ENCODE data around the gene RNF212B. TPM values are rescaled to one million over a fixed set of nuclear protein-coding genes. Genes with fewer than 3 reads are reported as not detected.

The RNF212B gene
- total RNA-seq, 1 donor from 2014 or later = 0.20 TPM

GRCh38 chr14:23296012-23296777 lies 58.5 kb downstream of the RNF212B start:
- DNase-seq (ENCODE audit: low spot score) = no peak

DNA sequence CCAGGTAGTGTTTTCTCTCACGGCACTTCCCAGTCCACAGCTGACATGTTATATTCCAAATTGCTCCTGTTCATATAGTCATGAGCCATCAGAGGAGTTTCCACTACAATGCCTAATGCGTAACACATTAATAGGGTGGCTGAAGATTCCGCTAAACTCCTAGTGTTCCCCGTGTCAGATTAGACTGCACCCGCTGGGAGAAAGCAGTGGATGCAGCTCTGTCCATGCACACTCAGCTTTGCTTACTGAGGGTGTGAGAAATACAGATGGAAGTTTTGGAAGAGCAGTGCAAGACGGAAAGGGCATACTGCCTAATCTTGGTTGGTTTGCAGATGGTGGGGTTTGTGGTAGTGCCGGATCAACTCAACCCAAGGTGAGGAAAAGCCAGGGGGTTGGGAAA lies 59.4 kb downstream of the RNF212B start:
- no peak for DNase-seq (ENCODE audit: low spot score)

GRCh38 chr14:23297611-23298277 lies 60.0 kb downstream of the RNF212B start:
- no peak for DNase-seq (ENCODE audit: low spot score)

DNA sequence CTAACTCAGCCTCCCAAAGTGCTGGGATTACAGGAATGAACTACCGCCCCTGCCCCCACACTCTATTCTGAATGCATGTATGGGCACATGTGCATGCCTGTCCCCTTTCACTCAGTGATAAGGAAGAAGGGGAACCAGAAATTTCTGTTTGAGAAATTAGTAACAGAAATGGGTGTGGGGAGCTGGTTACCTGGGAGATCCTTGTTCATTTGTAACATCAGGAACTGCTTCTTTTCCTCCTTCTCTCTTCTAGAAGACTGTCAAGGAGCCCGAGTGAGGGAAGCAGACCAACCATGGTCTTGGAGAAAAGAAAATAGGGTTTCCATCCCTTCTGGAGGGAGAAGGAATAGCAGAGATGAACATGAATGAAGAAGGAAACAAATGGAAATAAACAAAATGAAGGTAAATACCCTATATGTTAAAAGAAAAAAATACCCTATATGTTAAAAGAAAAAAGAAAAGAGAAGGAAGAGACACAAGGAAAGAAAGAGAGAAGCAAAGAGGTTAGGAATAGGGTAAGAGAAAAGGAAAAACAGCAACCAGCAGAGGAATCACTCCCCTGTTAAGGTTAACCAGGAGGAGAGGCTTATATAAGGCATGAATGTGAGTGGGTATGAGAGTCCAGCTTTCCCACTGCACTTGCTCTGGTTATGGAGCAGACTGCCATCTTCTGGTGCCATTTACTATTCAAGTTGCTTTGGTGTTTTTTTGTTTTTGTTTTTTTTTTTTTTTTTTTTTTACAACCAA lies 61.6 kb downstream of the RNF212B start:
- peak; percentile 37 for DNase-seq (ENCODE audit: low spot score)

DNA sequence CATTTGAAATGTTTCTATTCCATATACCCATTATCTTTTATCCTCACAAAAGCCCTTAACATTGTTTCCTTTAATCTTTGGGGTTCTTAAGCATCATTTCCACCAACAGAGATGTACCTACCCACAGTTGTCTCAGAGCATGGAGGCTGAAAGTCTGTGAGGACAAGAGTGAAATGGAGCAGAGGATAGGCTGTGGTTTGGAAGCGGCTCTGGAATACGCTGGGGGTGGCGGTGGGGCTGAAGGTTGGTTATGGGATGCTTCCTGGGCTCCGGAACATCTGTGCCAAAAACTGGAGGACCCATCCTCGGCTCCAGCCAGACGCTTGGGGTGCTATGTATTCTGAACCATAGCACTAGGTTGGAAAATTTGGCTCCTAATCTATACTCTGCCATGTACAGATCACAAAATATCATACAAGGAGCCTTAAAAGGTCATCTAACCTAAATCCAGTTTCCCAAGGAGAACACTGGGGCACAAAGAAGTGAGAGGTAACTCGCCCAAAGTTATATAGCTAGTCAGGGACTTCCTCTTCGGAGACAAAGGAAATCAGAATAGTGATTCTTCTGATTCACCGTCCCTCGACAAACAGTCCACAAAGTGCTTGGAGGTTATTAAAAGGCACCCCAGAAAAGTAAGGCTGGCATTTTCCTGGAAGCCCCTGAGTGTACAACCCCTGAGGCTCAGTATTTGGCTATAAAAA lies 62.4 kb downstream of the RNF212B start:
- no peak for DNase-seq (ENCODE audit: low spot score)

DNA sequence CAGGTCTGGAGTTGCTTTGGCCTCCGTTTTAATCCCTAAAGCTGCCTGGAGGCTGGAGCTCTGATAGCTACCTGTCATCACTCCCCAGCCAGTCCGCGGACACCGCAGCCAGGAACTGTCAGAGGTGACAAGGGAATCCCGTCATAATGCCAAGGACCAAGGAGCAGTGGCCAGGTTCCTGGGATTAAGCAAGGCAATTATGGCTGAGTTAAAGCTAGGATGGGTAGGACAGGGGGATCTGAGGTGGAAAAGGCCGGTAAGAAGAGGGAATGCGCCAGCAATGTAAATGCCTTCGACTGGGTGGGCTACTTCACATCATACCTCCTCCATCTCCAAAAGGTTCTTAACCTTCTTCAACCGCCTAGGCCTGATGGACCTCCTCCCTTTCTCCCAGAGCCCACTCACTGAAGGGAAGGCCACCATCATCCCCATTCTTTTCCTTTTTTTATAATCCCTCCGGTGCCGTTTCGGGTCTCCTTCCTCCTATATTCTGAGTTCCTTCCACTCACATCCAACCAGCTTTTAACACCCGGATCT lies 63.0 kb downstream of the RNF212B start:
- DNase-seq (ENCODE audit: low spot score) = peak; percentile 36

DNA sequence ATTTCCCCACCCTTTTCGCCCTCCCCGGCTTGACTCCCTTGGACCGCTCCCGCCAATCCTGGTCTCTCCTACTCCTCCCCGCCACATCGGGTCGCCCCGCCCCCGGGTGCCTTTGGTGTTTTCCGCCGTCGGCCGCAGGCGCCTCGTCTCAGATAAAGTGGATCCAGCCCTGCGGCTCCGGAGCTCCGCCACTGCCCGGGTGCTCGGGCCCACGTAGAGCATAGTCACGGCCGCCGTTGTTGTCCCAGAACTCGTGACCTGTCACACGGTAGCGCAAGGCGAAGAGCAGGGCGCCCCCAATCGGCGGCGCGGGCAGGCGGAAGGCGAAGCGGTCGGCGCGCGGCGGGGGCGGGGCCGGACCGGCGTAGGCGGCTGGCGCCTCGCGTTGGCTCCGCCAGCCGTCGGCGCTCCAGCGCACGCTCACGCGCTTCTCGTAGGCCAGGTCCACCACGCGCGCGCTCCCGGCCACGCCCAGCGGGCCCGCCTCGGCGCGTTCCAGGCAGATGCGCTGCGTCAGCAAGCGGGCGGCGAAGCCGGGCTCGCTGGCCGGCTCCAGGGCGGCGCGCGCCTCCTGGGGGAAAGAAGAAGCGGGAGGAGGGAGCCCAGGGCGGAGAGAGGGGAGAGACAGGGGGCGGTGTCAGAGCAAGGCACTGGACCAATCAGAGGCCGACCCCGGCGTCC lies 63.7 kb downstream of the RNF212B start:
- peak; percentile 98 for DNase-seq (ENCODE audit: low spot score)

- DNase-seq (ENCODE audit: low spot score) = no peak
These were observed 64.2 kb downstream of the RNF212B start for GRCh38 chr14:23301969-23302289.

- peak; percentile 57 for DNase-seq (ENCODE audit: low spot score)
These were observed 64.8 kb downstream of the RNF212B start, which contains the start of gene PPP1R3E for GRCh38 chr14:23302290-23303225. Gene PPP1R3E, minus strand, starts transcription at chr14:23302859. Its CDS starts 283 bp downstream, at chr14:23302576.

DNA sequence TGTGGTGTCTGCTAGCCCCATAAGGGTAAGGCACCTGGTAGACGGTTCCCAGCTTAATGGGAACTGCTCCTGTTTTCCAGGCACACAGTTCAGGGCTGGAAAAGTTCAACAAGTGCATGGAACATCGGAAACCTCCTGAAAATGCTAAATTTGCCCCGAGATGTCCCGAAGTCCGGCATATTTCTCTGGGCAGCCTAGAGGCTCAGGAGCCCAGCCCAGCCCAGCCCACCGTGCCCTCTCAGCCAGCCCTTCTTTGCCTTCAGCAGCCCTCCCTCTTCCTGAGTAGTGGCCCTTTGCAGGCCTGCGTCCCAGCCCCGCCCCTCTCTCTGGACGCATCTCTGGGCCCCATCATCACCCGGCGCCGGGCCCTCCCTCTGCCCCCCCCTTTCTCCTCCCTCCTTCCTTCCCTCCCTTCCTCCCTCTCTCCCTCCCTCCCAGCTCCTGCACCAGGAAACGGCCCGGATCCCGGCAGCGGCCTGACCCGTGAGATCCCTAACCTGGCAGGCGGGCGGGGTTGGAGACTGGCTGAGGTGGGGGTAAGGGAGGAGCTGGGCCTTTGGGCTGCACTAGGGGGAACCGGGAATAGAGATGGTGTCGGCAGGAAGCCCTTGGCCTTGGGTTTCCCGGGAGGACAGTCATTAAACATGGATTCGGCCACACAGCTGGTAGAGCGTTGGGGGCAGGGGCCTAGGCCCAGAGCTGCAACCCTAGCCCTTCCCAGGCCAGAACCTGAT lies 68.8 kb downstream of the RNF212B start, which contains the start of gene BCL2L2:
Gene BCL2L2, plus strand, starts transcription at position 422 of the 734 bp plus-strand sequence. CDS start 935 bp downstream, outside the sequence.
- DNase-seq (ENCODE audit: low spot score) = peak; percentile 92

DNA sequence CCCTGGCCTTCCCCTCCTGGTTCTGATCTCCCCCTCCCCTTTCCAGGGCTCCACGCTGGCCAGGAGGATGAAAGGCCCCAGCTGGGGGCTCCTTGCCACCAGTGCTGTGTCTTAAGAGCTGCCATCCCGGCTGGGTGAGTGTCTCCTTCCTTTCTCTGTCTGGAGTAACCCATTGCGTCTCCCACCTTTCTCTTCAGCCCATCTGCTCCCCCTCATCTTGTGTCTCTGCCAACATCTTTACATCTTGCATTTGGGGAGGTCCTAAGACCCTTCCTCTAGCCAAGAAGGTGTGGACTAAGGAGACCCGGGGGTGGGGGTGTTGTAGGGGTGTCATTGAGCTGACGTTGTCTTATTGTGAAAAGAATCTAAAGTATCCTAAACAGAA lies 69.4 kb downstream of the RNF212B start:
- DNase-seq (ENCODE audit: low spot score) = no peak

GRCh38 chr14:23307687-23308644 lies 70.2 kb downstream of the RNF212B start:
- DNase-seq (ENCODE audit: low spot score) = no peak

GRCh38 chr14:23308721-23309445 lies 71.1 kb downstream of the RNF212B start:
- DNase-seq (ENCODE audit: low spot score) = no peak

DNA sequence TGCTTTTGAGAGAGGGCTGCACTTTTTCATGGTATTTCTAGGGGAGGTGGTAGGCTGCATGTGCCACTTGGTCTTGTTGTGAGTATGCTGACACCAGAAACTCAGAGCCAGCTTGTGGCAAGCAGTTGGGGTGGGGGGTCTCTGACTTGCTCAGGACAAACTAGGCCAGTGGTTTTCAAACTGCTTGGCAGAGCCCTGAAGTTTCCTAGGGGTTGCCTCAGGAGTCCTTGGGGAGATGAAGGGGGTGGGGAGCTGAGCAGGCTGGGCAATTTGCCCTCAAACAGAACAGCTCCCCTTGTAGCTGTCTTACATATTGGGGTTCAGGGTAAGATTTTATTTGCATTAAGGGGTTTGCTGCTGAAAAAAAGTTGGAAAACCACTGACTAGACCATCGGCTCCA lies 72.8 kb downstream of the RNF212B start:
- DNase-seq (ENCODE audit: low spot score) = no peak

- DNase-seq (ENCODE audit: low spot score) = no peak
These were observed 78.6 kb downstream of the RNF212B start for GRCh38 chr14:23316300-23316699.

DNA sequence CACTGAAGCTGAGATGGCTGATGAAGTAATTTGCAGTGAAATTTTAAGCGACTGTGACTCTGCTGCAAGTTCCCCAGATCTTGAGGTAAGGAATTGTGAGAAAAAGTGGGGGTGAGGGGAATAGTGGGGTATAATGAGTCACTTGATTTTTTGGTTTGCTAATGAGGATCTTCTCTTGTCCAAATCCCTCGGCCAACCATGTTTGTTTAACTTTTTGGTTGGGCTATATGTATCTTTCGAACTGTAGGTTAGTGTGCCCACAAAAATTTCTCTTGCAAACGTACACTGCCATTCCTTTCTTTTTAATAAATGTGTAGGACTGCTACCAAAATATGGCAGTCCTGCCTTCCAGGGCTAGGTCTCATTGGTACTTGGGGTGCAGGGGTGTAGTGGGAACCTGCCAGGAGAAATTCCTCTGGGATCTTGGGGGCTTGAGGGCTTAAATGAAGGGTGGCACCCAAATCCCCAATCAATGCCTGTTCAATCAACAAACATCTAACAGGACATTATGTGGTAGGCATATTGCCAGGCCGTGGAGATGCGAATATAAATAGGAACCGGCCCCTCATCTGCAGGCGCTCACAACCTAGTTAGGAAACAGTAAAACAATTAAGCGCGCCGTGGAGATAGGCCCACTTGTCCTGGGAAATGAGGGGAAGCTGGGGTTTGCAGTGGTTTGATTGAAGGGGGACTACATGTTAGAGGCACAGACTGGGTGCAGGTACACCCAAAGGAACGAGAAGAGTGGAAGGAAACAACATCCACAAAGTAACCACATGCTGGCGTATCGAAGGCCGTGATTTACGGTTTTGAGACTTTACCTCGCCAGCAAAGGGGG lies 82.2 kb downstream of the RNF212B start:
- DNase-seq (ENCODE audit: low spot score) = no peak
